Effector CD4-positive, alpha-beta T cell (primary cell): ENCODE results near the gene LHX5.

ENCODE experiments used
- DNase-seq: peaks from one replicate; pipeline ENCODE4 v3.0.0-alpha.2; 2020

The LHX5 gene

GRCh38 chr12:113464852-113465719 is 6.6 kb downstream of the LHX5 start:
- no peak for DNase-seq

GRCh38 chr12:113464452-113464775 is 7.3 kb downstream of the LHX5 start:
- no peak for DNase-seq

GRCh38 chr12:113463746-113464451 is 7.8 kb downstream of the LHX5 start:
- no peak for DNase-seq

GRCh38 chr12:113462998-113463745 is 8.5 kb downstream of the LHX5 start:
- no peak for DNase-seq

GRCh38 chr12:113462117-113462774 is 9.4 kb downstream of the LHX5 start:
- DNase-seq, result peak; percentile 50

GRCh38 chr12:113461666-113462065 is 10.0 kb downstream of the LHX5 start:
- no peak for DNase-seq

- no peak for DNase-seq
Measured at GRCh38 chr12:113459981-113460380, 11.7 kb downstream of the LHX5 start.

GRCh38 chr12:113457710-113458109 is 14.0 kb downstream of the LHX5 start:
- no peak for DNase-seq

- no peak for DNase-seq
Measured at GRCh38 chr12:113457185-113457584, 14.5 kb downstream of the LHX5 start.

GRCh38 chr12:113456761-113457160 is 14.9 kb downstream of the LHX5 start:
- no peak for DNase-seq

GRCh38 chr12:113456199-113456598 is 15.5 kb downstream of the LHX5 start:
- DNase-seq, result no peak

GRCh38 chr12:113453330-113453729 is 18.3 kb downstream of the LHX5 start:
- no peak for DNase-seq

GRCh38 chr12:113452458-113452857 is 19.2 kb downstream of the LHX5 start:
- no peak for DNase-seq

GRCh38 chr12:113449839-113450238 is 21.8 kb downstream of the LHX5 start:
- DNase-seq, result no peak

- DNase-seq, result no peak
Measured at GRCh38 chr12:113449299-113449698, 22.4 kb downstream of the LHX5 start.

- no peak for DNase-seq
Measured at GRCh38 chr12:113448873-113449272, 22.8 kb downstream of the LHX5 start.

- DNase-seq, result no peak
Measured at GRCh38 chr12:113445544-113446171, 26.0 kb downstream of the LHX5 start.

GRCh38 chr12:113443030-113443539 is 28.6 kb downstream of the LHX5 start:
- DNase-seq, result no peak

GRCh38 chr12:113440947-113441782 is 30.5 kb downstream of the LHX5 start:
- no peak for DNase-seq

- no peak for DNase-seq
Measured at GRCh38 chr12:113440336-113440735, 31.3 kb downstream of the LHX5 start.

GRCh38 chr12:113439606-113440030 is 32.1 kb downstream of the LHX5 start:
- no peak for DNase-seq

- DNase-seq, result no peak
Measured at GRCh38 chr12:113439301-113439597, 32.4 kb downstream of the LHX5 start.
